ENCODE results near the gene CRYBG2. TPM values are rescaled to one million over a fixed set of nuclear protein-coding genes. Genes with fewer than 3 reads are reported as not detected.

Gene CRYBG2
- total RNA-seq, 1 experiment from 2014 or later: 0.64 TPM

DNA sequence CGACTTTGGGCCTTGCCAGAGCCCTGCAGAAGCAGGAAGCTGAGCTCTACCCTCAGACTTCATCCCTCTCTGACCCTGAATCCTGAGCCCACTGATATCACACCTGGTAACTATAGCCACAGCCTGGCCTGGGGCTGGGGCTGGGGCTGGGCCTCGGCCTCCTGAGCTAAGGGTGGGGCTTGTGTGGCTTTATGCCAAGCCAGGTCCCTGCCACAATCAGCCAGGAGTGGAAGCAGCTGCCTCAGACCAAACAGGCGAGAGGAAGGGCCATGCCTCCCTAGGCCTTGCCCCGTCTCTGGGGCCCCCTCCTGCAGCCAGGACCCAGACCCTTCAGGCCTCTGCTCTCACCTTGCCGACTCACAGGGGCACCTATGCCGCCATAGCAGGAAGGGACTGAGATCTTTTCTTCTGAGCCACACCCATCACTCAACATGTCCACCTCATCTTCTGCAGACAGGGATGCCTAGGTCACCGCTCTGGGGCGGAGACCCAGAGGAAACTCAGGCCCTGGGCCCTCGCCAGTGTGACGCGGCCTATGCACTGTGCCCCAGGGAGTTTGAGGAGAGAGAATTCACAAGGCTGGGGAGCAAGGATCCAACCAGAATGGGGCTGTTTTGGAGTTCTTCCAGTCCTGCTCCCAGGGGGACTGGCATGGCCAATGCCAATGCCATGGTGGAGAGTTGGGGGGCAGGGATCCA, 53.2 kb downstream of the CRYBG2 start:
- in situ Hi-C loops (cut with HindIII; ENCODE audit: low pct_unique_long_range_greater_than_20kb, low sequenced_read_pairs): no loop called here
- no peak for TF ChIP-seq SIN3A (IDR thresholded peaks at IDR 0.05; ENCODE audit: borderline replicate concordance, insufficient read depth, low read depth, low read length)
- TF ChIP-seq POLR2AphosphoS5 (IDR thresholded peaks at IDR 0.05; ENCODE audit: low read depth, low read length): no peak
- no peak for TF ChIP-seq TCF7L2 (IDR thresholded peaks at IDR 0.05; ENCODE audit: low read depth, low read length)
- TF ChIP-seq, protein P1, sequence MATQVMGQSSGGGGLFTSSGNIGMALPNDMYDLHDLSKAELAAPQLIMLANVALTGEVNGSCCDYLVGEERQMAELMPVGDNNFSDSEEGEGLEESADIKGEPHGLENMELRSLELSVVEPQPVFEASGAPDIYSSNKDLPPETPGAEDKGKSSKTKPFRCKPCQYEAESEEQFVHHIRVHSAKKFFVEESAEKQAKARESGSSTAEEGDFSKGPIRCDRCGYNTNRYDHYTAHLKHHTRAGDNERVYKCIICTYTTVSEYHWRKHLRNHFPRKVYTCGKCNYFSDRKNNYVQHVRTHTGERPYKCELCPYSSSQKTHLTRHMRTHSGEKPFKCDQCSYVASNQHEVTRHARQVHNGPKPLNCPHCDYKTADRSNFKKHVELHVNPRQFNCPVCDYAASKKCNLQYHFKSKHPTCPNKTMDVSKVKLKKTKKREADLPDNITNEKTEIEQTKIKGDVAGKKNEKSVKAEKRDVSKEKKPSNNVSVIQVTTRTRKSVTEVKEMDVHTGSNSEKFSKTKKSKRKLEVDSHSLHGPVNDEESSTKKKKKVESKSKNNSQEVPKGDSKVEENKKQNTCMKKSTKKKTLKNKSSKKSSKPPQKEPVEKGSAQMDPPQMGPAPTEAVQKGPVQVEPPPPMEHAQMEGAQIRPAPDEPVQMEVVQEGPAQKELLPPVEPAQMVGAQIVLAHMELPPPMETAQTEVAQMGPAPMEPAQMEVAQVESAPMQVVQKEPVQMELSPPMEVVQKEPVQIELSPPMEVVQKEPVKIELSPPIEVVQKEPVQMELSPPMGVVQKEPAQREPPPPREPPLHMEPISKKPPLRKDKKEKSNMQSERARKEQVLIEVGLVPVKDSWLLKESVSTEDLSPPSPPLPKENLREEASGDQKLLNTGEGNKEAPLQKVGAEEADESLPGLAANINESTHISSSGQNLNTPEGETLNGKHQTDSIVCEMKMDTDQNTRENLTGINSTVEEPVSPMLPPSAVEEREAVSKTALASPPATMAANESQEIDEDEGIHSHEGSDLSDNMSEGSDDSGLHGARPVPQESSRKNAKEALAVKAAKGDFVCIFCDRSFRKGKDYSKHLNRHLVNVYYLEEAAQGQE (IDR thresholded peaks at IDR 0.05; ENCODE audit: insufficient read depth in 1 of 2, low read depth in 2 of 2, low read length in 1 of 2): no peak
- TF ChIP-seq CTCF (IDR thresholded peaks at IDR 0.05): no peak
- H3K9me3 ChIP-seq (ENCODE audit: control insufficient read depth, insufficient read depth, low read depth, low read length): no peaks in the 10 kb centered on the region
- CTCF ChIA-PET: no interaction called here
- intact Hi-C loops (cut with micrococcal nuclease; ENCODE audit: unreplicated experiment): no loop called here
- ATAC-seq (no peak), DNase-seq (ENCODE audit: low read depth, low spot score) (no peak)
- no peaks in the 10 kb centered on the region for H3K36me3 ChIP-seq (ENCODE audit: control insufficient read depth, insufficient read depth, low read length)
- no peak overlapping the region for H3K27ac ChIP-seq (ENCODE audit: low read length)
- BruUV-seq (replicated peaks): no TSS peak
- H3K4me3 ChIP-seq (ENCODE audit: low read depth in 2 of 2, low read length in 2 of 2): no peak overlapping the region
- H3K4me1 ChIP-seq (ENCODE audit: control insufficient read depth, insufficient read depth, low read length): peaks cover 10% of the 10 kb centered on the region
- H3K27me3 ChIP-seq (ENCODE audit: control insufficient read depth, insufficient read depth, low read length): no peaks in the 10 kb centered on the region
- POLR2A ChIA-PET: no interaction called here

DNA sequence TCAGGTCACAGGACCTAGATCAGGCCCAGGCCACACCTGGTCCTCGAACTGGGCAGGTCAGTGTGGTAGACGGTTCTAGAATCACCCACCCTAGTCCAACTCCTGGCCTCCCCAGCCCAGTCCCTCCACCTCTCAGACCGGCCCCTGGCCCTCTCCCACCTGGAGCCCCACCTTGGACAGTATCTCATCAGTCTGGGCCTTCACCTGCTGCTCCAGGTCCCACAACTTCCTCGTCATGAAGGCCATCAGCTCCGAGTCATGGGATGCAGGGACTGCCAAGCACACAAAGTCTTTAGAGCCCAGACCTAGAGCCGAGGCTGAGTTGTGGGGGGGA, 56.2 kb downstream of the CRYBG2 start:
- in situ Hi-C loops (cut with HindIII; ENCODE audit: low pct_unique_long_range_greater_than_20kb, low sequenced_read_pairs): no loop called here
- no peak for ATAC-seq
- POLR2A ChIA-PET: no interaction called here
- intact Hi-C loops (cut with micrococcal nuclease; ENCODE audit: unreplicated experiment): no loop called here
- no peaks in the 10 kb centered on the region for H3K9me3 ChIP-seq (ENCODE audit: control insufficient read depth, insufficient read depth, low read depth, low read length)
- DNase-seq (ENCODE audit: low read depth, low spot score): no peak
- H3K36me3 ChIP-seq (ENCODE audit: control insufficient read depth, insufficient read depth, low read length): no peaks in the 10 kb centered on the region
- TF ChIP-seq SIN3A (IDR thresholded peaks at IDR 0.05; ENCODE audit: borderline replicate concordance, insufficient read depth, low read depth, low read length) (no peak), CTCF (IDR thresholded peaks at IDR 0.05) (no peak), TCF7L2 (IDR thresholded peaks at IDR 0.05; ENCODE audit: low read depth, low read length) (no peak), POLR2AphosphoS5 (IDR thresholded peaks at IDR 0.05; ENCODE audit: low read depth, low read length) (no peak)
- TF ChIP-seq, protein P1 (IDR thresholded peaks at IDR 0.05; ENCODE audit: insufficient read depth in 1 of 2, low read depth in 2 of 2, low read length in 1 of 2): no peak
- H3K4me3 ChIP-seq (ENCODE audit: low read depth in 2 of 2, low read length in 2 of 2): no peak overlapping the region
- BruUV-seq (replicated peaks): no TSS peak
- peaks cover under 1% of the 10 kb centered on the region; the same call in 1 of the 2 replicates for H3K4me1 ChIP-seq (ENCODE audit: control insufficient read depth, insufficient read depth, low read length)
- H3K27ac ChIP-seq (ENCODE audit: low read length): no peak overlapping the region
- H3K27me3 ChIP-seq (ENCODE audit: control insufficient read depth, insufficient read depth, low read length): no peaks in the 10 kb centered on the region
- CTCF ChIA-PET: interaction anchor here (1.0 kb wide), 1 partner anchor 9 kb away, joined by 3 read pairs; no protein-coding TSS in a partner anchor

All from Panc1 (cell line).